Central memory CD8-positive, alpha-beta T cell (primary cell): ENCODE measurements around the gene NRXN3.

Source experiments
- ATAC-seq: fragments of 150-1000 bp; cut with Tn5 transposase; replicated peaks from 2 replicates; pipeline ENCODE4 v1.10.0; 2022; ENCODE audit warnings: mild to moderate bottlenecking, moderate FRiP score, moderate number of reproducible peaks; ENCODE audit not compliant: poor library complexity, severe bottlenecking; ENCODE audit errors: extremely low read depth
- DNase-seq, 2 donors: peaks; one replicate each; pipeline ENCODE4 v3.0.0; 2021; ENCODE audit warnings: low spot score in 2 of 2
- H3K27ac Mint-ChIP-seq: one replicate; pipeline ENCODE4 v1.8.0; 2022; ENCODE audit warnings: low read depth, mild to moderate bottlenecking, moderate library complexity, mixed read lengths
- H3K27me3 Mint-ChIP-seq: one replicate; pipeline ENCODE4 v1.8.0; 2022; ENCODE audit warnings: mixed read lengths
- H3K36me3 Mint-ChIP-seq: one replicate; pipeline ENCODE4 v1.8.0; 2022; ENCODE audit warnings: mild to moderate bottlenecking, moderate library complexity, mixed read lengths; ENCODE audit not compliant: insufficient read depth
- H3K4me1 Mint-ChIP-seq: one replicate; pipeline ENCODE4 v1.8.0; 2022; ENCODE audit warnings: mixed read lengths
- H3K4me3 Mint-ChIP-seq: one replicate; pipeline ENCODE4 v1.8.0; 2022; ENCODE audit warnings: mild to moderate bottlenecking, moderate library complexity, mixed read lengths
- H3K9me3 Mint-ChIP-seq: one replicate; pipeline ENCODE4 v1.8.0; 2022; ENCODE audit warnings: mixed read lengths

NRXN3 gene

DNA sequence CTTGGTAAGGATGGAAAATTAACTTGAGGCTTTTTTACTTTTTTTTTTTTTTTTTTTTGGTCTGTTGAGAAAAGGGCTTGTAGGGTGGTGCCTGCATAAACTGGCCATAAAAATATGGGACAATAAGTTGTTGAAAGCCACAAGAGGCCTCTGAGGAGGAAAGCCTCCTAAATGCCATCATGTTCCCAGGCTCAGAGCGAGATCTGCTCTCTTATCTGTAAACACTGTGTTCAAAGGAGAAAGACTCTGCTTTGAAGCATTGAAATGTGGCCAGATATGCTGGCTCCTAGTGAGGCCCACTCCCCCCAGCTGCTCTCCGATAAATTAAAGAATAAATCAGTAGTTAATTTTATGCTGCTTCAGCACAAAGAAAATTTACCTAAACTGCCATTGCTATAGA lies 1536.2 kb downstream of the NRXN3 start:
- no peak overlapping the region for H3K4me3 Mint-ChIP-seq
- no peaks in the 10 kb centered on the region for H3K27me3 Mint-ChIP-seq
- H3K36me3 Mint-ChIP-seq, result no peaks in the 10 kb centered on the region
- H3K9me3 Mint-ChIP-seq, result peaks cover 22% of the 10 kb centered on the region
- H3K4me1 Mint-ChIP-seq, result no peaks in the 10 kb centered on the region
- no peak overlapping the region for H3K27ac Mint-ChIP-seq
- DNase-seq (no peak), ATAC-seq (no peak)

DNA sequence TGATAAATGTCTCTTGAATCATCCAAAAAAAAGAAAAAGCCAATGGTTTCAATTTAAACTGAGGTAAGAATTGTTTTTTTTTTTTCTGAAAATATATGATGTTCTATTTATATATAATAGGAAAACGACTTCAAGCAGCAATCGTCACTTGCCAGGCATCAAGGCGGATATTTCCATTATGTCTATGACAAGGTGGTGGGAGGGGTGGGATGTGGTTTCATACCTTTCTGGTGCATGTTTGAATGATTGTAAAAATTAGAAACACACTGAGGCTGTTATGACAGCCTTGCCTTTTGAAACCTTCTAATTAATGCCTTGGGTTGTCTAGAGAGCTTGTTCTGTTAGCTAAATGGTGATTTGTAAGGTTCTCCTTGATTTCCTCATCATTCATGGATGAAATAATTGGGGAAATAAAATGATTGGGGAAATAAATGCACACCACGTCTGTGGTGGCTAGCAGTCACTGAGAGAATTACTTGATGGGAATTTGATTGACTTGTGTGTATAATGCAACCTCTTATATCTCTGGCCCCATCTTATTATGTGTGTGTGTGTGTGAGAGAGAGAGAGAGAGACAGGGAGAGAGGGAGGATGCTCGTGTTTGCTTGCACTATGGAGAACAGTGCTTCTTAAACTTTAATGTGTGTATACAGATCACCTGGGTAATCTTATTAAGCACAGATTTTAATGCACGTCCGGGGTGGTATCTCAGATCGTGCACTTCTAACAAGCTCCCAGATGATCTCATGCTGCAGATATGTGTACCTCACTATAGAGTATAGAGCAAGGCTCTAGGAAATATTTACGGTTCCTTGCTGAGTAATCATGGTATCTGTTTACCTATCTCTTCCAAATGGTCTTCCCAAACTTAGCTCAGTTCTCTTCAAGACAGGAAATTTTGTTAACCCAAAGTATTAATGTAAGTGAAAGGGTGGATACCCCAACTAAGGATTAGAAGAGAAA lies 1538.5 kb downstream of the NRXN3 start:
- H3K27me3 Mint-ChIP-seq, result no peaks in the 10 kb centered on the region
- no peak for ATAC-seq
- no peak for DNase-seq
- H3K36me3 Mint-ChIP-seq, result no peaks in the 10 kb centered on the region
- peaks cover 30% of the 10 kb centered on the region for H3K9me3 Mint-ChIP-seq
- no peaks in the 10 kb centered on the region for H3K4me1 Mint-ChIP-seq
- H3K27ac Mint-ChIP-seq, result no peak overlapping the region
- H3K4me3 Mint-ChIP-seq, result no peak overlapping the region

DNA sequence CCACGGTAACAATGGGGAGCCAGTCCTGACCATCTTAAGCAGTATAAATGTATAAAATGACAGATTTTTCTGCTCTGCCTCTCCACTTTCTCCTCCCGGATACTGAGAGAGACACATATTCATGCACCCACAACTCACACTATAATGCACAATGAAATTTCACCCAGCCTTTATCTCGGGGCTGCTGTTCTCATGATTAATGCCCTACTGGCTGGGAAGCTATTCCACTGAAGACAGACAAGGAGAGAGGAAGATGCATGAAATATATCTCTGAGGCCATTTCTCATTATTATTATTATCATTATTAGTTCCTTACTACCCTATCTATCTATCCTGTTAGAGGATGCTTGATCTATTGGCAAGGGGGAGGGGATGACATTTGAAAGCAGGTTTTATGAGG lies 1539.4 kb downstream of the NRXN3 start:
- peaks cover 30% of the 10 kb centered on the region for H3K9me3 Mint-ChIP-seq
- H3K4me1 Mint-ChIP-seq, result no peaks in the 10 kb centered on the region
- no peak for ATAC-seq
- no peak overlapping the region for H3K4me3 Mint-ChIP-seq
- H3K36me3 Mint-ChIP-seq, result no peaks in the 10 kb centered on the region
- no peak overlapping the region for H3K27ac Mint-ChIP-seq
- H3K27me3 Mint-ChIP-seq, result no peaks in the 10 kb centered on the region
- DNase-seq, result no peak

DNA sequence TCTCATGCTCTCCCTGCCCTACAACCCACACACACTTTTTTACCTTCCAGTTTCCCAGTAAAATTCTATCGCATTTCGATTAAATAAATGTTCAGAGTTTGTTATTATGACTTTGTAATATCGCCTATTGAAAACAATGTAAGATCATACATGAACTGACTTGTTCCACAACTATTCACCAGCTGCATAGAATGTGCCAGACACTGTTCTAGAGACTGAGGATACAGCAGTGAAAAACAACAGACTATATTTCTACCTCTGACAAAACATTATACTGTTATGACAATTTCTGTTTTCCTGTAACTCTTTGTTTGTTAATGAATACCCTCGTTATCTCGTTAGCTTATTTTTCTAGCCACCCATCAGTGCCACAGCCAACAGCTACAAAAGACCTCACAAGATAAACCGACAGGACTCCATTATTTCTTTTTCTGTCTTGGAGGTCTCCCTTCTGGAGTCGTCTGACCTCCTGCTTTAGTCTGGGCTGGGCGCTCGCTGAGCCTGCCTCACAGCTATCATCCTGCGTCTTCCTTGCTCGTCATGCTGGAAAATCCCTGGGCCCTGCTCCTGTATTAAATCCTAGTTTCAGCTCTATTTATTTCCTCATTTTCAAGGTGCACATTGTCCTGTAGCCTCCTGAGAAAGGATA lies 1542.3 kb downstream of the NRXN3 start:
- no peak overlapping the region for H3K4me3 Mint-ChIP-seq
- peaks cover 18% of the 10 kb centered on the region for H3K9me3 Mint-ChIP-seq
- no peaks in the 10 kb centered on the region for H3K36me3 Mint-ChIP-seq
- no peak for DNase-seq
- no peak overlapping the region for H3K27ac Mint-ChIP-seq
- no peak for ATAC-seq
- no peaks in the 10 kb centered on the region for H3K4me1 Mint-ChIP-seq
- H3K27me3 Mint-ChIP-seq, result no peaks in the 10 kb centered on the region

DNA sequence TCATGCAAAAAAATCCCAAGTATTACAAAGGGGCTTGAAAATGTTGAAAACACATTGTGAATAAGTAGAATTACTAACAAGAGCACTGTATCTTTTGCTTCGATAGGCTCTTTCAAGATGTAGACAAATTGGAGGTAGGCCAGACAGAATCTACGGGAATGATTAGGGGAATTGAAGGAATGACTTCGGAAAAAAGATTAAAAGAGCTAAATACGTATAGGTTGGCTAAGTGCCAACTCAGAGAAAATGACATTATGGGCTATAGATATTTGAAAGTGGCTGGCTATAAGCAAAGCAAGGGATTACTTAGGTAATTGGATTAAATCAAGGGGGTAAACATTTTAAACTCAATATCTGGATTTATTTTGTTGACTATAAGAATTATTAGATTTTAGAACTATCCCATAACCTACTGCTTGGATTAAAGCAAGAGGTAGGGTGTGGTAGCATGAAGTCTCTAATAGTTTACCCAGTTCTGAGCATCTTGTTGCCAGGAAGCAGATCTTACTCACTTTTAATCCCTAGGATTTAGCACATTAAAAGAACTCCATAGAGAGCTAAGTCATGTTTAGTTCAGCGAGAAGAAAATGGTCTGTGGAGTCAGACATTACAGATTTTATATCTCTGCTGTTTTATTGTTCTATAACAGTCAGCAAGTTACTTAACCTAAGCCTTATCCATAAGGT lies 1551.4 kb downstream of the NRXN3 start:
- H3K27ac Mint-ChIP-seq, result no peak overlapping the region

DNA sequence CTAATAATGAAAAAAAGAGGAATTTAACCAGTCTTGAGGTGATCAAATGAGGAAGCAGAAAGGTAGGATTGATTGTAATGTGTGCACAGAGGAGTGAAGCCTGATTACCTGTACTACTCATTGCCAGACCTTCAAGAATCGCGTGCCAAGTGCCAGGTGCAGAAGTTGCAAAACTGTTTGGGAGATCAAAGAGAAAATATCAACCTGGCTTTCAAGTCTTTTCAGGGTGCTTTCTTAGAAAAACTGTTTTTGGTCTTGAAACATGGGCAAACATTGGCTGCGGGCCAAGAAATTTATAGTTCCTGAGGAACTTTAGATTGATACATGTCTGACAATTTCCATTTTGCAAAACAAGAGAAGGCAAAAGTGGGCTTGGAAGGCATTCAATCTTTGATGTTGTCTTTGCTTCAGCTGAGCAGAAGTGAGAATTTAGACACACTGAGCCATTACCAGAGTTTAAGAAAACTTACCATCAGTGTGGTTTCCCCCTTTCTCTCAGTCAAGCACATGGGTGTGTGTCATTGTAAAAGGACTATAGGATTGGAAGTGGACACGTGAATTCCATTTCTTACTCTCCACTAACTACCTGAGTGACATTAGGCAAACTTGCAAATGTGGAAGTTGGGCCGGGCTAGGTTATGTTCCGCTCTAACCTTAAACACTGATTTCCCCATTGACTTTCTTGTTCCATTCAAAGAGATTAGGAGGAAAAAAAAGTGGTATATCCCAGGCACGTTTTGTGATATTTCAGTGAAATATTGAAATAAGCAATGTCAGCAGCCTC lies 1555.0 kb downstream of the NRXN3 start:
- H3K27ac Mint-ChIP-seq, result no peak overlapping the region
- H3K4me3 Mint-ChIP-seq, result no peak overlapping the region
- H3K27me3 Mint-ChIP-seq, result no peaks in the 10 kb centered on the region
- no peak for DNase-seq
- no peaks in the 10 kb centered on the region for H3K36me3 Mint-ChIP-seq
- H3K9me3 Mint-ChIP-seq, result peaks cover 10% of the 10 kb centered on the region
- no peak for ATAC-seq
- H3K4me1 Mint-ChIP-seq, result no peaks in the 10 kb centered on the region

More for the DNA sequence above, 1551.4 kb downstream of the NRXN3 start:
- Mint-ChIP-seq H3K4me1 (no peaks in the 10 kb centered on the region), H3K9me3 (peaks cover 5% of the 10 kb centered on the region), H3K36me3 (no peaks in the 10 kb centered on the region), H3K4me3 (no peak overlapping the region), H3K27me3 (no peaks in the 10 kb centered on the region)
- DNase-seq (no peak), ATAC-seq (no peak)

DNA sequence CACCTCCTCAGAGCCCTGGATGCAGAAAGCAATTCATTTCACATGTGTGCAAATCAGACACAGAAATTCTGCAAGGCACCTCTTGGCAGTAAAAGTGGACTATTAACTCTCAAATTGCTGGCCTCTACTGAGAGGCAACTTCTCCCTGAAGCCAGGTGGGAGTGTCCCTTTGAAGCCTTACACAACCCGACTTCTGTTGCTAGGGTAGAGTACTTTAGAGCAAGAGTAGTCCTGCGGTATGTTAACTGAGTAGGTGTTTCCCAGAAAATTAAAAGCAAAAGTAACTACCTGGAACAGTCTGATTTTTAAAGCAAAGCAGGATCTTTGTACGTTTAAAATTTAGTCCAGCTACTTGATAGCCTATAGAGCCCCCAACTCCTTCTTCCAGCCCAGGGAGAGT lies 1557.7 kb downstream of the NRXN3 start:
- ATAC-seq, result no peak
- Mint-ChIP-seq H3K27ac (no peak overlapping the region), H3K4me1 (no peaks in the 10 kb centered on the region), H3K9me3 (peaks cover 10% of the 10 kb centered on the region), H3K27me3 (no peaks in the 10 kb centered on the region), H3K36me3 (no peaks in the 10 kb centered on the region), H3K4me3 (no peak overlapping the region)
- no peak for DNase-seq

DNA sequence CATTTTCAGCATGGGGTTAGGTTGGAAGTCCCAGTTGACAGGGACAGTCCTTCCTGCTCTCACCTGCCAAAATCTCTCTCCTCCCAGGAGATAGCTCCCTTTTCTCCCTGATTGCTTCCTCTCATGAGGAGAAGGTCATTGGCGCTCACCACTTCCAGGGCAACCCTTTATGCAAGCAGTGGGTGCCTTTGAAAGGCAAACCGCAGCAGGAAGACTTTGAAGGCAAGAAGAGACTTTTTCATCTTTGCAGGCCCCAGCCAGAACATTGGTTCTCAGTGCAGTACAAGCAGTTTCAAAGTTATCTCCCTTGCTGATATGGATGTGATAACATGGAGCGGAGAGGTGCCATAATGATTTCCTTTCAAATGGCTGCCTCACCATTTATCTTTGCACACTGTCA lies 1558.2 kb downstream of the NRXN3 start:
- no peaks in the 10 kb centered on the region for H3K36me3 Mint-ChIP-seq
- DNase-seq (no peak), ATAC-seq (no peak)
- no peaks in the 10 kb centered on the region for H3K27me3 Mint-ChIP-seq
- peaks cover 10% of the 10 kb centered on the region for H3K9me3 Mint-ChIP-seq
- no peak overlapping the region for H3K4me3 Mint-ChIP-seq
- H3K4me1 Mint-ChIP-seq, result no peaks in the 10 kb centered on the region
- no peak overlapping the region for H3K27ac Mint-ChIP-seq

DNA sequence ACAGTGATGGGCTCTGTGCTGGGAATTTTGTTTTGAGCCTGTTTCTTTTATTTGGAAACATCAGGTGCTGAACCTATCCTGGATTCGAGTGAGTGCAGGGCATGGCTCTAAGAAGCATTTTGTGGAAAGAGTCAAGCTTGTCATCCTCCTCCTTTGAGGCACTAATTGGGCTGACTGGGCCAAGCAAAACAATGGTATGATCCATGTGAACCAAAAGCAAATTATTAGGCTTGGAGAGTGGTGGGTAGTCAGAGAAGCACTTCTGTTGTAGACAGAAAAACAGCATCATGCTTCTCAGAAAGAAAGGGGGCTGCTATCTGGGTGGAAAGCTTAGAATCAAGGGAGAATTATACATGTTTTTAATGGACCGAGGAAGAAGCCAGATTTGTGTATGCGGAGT lies 1559.6 kb downstream of the NRXN3 start:
- no peak for DNase-seq
- ATAC-seq, result no peak
- Mint-ChIP-seq H3K27ac (no peak overlapping the region), H3K4me3 (no peak overlapping the region), H3K4me1 (no peaks in the 10 kb centered on the region), H3K27me3 (no peaks in the 10 kb centered on the region), H3K36me3 (no peaks in the 10 kb centered on the region), H3K9me3 (peaks cover 10% of the 10 kb centered on the region)

DNA sequence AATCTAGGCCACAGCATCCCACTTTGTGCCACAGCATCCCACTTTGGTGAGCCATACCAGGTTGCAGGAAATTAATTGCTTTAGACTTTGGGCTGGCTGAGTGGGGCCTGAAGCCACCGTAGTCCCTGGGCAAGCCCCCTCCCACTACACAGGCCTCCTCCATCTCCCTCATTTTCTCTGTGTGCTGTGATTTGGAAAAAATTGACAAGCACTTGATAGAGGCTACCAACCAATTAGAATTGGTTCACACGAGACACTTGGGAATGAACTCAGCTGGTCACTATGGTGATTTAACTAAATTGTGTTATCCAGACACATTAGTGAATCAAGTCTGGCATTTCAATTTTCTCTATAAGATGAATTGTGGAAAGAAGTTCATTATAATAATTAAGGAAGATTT lies 1560.0 kb downstream of the NRXN3 start:
- Mint-ChIP-seq H3K27me3 (no peaks in the 10 kb centered on the region), H3K36me3 (no peaks in the 10 kb centered on the region), H3K4me3 (no peak overlapping the region), H3K27ac (no peak overlapping the region), H3K4me1 (no peaks in the 10 kb centered on the region), H3K9me3 (peaks cover 10% of the 10 kb centered on the region)
- DNase-seq (no peak), ATAC-seq (no peak)

DNA sequence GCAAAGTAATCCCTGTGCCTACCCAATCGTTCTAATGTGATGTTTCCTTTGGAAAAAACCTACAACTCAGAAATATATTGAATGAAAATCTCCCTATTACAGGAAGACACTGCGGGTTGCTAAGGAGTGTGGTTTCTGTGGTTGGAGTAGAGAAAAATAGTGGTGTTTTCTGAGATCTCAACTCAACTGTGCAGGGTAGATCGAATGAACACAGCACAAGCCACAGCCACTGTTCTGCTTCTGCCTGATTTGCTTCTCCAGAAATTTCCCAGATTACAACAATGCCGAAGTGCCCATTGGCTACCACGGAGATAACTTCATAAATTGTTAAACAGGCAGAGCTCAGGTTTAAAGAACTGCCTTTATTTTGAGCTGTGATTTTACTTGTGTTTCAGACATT lies 1560.8 kb downstream of the NRXN3 start:
- H3K4me3 Mint-ChIP-seq, result no peak overlapping the region
- peaks cover 10% of the 10 kb centered on the region for H3K9me3 Mint-ChIP-seq
- H3K4me1 Mint-ChIP-seq, result no peaks in the 10 kb centered on the region
- ATAC-seq (no peak), DNase-seq (no peak)
- no peak overlapping the region for H3K27ac Mint-ChIP-seq
- H3K27me3 Mint-ChIP-seq, result no peaks in the 10 kb centered on the region
- H3K36me3 Mint-ChIP-seq, result no peaks in the 10 kb centered on the region

DNA sequence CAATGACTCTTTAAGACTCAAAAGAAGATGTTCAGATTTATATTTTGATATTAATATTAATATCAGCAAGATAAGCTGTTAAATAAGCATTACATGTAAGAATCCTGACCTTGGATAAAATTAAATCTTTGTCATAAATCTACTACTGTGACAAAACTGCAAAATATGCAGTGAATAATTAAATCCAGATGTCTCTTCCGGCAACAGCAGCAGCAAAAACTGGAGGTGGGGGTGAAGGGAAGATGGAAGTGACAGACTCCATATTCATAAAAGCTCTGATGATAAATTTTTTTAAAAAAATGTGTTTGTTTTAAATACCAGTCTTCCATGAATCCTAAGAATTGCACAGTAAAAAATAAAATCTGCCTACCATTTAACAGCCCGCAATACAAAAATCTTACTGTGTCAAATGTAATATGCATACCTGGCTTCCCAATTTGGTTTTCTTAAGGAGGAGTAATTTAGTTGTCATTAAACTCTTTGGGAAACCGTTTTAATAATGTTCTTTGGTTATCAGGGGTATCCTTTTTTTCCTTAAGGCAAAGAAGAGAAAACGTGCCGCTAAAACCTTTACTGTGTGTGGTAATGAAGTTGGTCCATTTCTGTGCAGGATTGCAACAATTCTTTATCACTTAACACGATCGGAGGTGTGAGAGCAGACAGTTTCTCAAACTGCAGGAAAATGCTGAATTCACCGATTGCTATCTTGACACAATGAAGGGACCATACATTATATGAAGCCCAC lies 1562.9 kb downstream of the NRXN3 start:
- DNase-seq, result no peak
- H3K27me3 Mint-ChIP-seq, result no peaks in the 10 kb centered on the region
- H3K27ac Mint-ChIP-seq, result no peak overlapping the region
- peaks cover 22% of the 10 kb centered on the region for H3K9me3 Mint-ChIP-seq
- no peak overlapping the region for H3K4me3 Mint-ChIP-seq
- no peaks in the 10 kb centered on the region for H3K36me3 Mint-ChIP-seq
- ATAC-seq, result no peak
- H3K4me1 Mint-ChIP-seq, result no peaks in the 10 kb centered on the region
